ENCODE measurements around the gene BCL2L13. TPM values are rescaled to one million over a fixed set of nuclear protein-coding genes. Genes with fewer than 3 reads are reported as not detected.
"Not testable (repeated sequence)": the region's sequence is repeated elsewhere in the genome, so short reads cannot be mapped to it uniquely, and the experiment has no call there.

The BCL2L13 gene
- polyA plus RNA-seq, 3 donors: 20.2 to 67.8 (median 53.0) TPM

DNA sequence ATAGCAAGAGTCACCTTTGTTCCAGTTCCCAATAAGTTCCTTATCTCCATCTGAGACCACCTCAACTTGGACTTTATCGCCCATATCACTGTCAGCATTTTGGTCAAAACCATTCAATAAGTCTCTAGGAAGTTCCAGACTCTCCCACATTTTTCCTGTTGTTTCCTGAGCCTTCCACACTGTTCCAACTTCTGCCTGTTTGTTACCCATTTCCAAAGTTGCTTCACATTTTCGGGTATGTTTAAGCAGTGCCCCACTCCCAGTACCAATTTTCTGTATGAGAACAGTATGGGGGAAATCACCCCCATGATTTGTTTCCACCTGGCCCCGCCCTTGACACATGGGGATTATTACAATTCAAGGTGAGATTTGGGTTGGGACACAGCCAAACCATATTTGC is 26.7 kb downstream of the BCL2L13 start:
- Mint-ChIP-seq H3K4me1 (peaks cover 35% of the 10 kb centered on the region), H3K4me3 (no peak overlapping the region), H3K27ac (peak overlapping the region; percentile 68 to 94 (median 86)), H3K27me3 (ENCODE audit: low read depth in 3 of 3) (no peaks in the 10 kb centered on the region), H3K9me3 (peaks cover 0 to 11% (median 7%) of the 10 kb centered on the region in 7 donors), H3K36me3 (peaks cover 38 to 76% of the 10 kb centered on the region in 2 donors)
- H3K27me3 ChIP-seq (ENCODE audit: control insufficient read depth in 2 of 2, insufficient read depth in 2 of 2, low read length in 2 of 2): no peaks in the 10 kb centered on the region
- intact Hi-C loops (cut with micrococcal nuclease): no loop called here
- H3K36me3 ChIP-seq (replicated peaks in 1 of 2; ENCODE audit: control insufficient read depth in 1 of 2, insufficient read depth in 2 of 2, low read length in 2 of 2): peaks cover 29 to 52% of the 10 kb centered on the region in 2 donors
- no peak for DNase-seq
- peaks cover 76% of the 10 kb centered on the region for H3K79me2 ChIP-seq (ENCODE audit: insufficient read depth, low read length)
- H3K27ac ChIP-seq (ENCODE audit: low read depth in 1 of 2, low read length in 2 of 2): peak overlapping the region in 1 of 2 donors; percentile 61
- H3K4me1 ChIP-seq (ENCODE audit: control insufficient read depth in 1 of 2, insufficient read depth in 2 of 2, low read length in 2 of 2): peaks cover 22 to 30% of the 10 kb centered on the region in 2 donors
- no peaks in the 10 kb centered on the region for H4K20me1 ChIP-seq (ENCODE audit: insufficient read depth, low read length)
- H2AFZ ChIP-seq (ENCODE audit: insufficient read depth, low read depth, low read length, poor library complexity, severe bottlenecking): no peak overlapping the region
- WGBS (ENCODE audit: insufficient coverage): 100% methylated on average over 1 of the region's 3 CpGs
- H3K4me2 ChIP-seq (replicated peaks; ENCODE audit: extremely low read depth, low read length, poor library complexity, severe bottlenecking): no peak overlapping the region
- no peak overlapping the region for H3K9ac ChIP-seq (ENCODE audit: insufficient read depth, low read length, poor library complexity, severe bottlenecking)
- no peak overlapping the region for H3K4me3 ChIP-seq (replicated peaks in 1 of 3; ENCODE audit: low read depth in 2 of 3, low read length in 3 of 3)
- TF ChIP-seq, protein P1, sequence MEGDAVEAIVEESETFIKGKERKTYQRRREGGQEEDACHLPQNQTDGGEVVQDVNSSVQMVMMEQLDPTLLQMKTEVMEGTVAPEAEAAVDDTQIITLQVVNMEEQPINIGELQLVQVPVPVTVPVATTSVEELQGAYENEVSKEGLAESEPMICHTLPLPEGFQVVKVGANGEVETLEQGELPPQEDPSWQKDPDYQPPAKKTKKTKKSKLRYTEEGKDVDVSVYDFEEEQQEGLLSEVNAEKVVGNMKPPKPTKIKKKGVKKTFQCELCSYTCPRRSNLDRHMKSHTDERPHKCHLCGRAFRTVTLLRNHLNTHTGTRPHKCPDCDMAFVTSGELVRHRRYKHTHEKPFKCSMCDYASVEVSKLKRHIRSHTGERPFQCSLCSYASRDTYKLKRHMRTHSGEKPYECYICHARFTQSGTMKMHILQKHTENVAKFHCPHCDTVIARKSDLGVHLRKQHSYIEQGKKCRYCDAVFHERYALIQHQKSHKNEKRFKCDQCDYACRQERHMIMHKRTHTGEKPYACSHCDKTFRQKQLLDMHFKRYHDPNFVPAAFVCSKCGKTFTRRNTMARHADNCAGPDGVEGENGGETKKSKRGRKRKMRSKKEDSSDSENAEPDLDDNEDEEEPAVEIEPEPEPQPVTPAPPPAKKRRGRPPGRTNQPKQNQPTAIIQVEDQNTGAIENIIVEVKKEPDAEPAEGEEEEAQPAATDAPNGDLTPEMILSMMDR (IDR thresholded peaks at IDR 0.05): no peak
- no peaks in the 10 kb centered on the region for H3K9me3 ChIP-seq (replicated peaks in 1 of 2; ENCODE audit: control insufficient read depth in 1 of 2, insufficient read depth in 1 of 2, low read length in 2 of 2)

DNA sequence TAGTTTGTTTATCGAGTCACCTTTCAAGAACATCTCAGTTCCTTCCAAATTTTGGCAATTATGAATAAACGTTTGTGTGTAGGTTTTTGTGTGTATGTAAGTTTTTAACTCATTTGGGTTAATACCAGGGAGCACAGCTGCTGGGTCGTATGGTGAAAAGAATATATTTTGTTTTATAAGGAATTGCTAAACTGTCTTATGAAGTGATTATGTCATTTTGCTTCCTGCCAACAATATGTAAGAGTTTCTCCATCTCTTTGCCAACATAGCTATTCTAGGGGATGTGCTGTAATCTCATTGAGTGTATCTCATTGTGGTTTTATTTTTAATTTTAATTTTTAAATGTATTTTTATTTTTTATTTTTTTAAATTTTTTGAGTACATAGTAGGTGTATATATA is 27.3 kb downstream of the BCL2L13 start:
- intact Hi-C loops (cut with micrococcal nuclease): no loop called here
- Mint-ChIP-seq H3K4me3 (peak overlapping the region in 1 of 2 donors; percentile 64), H3K36me3 (peaks cover 37 to 76% of the 10 kb centered on the region in 2 donors), H3K4me1 (peaks cover 38% of the 10 kb centered on the region), H3K27ac (peak overlapping the region; percentile 68 to 94 (median 86)), H3K27me3 (ENCODE audit: low read depth in 3 of 3) (no peaks in the 10 kb centered on the region), H3K9me3 (peaks cover 0 to 11% (median 7%) of the 10 kb centered on the region in 7 donors)
- Histone ChIP-seq H3K9ac (ENCODE audit: insufficient read depth, low read length, poor library complexity, severe bottlenecking) (no peak overlapping the region), H3K4me3 (replicated peaks in 1 of 3; ENCODE audit: low read depth in 2 of 3, low read length in 3 of 3) (no peak overlapping the region), H3K27ac (ENCODE audit: low read depth in 1 of 2, low read length in 2 of 2) (peak overlapping the region in 1 of 2 donors; percentile 61), H3K79me2 (ENCODE audit: insufficient read depth, low read length) (peaks cover 76% of the 10 kb centered on the region), H2AFZ (ENCODE audit: insufficient read depth, low read depth, low read length, poor library complexity, severe bottlenecking) (no peak overlapping the region), H3K4me2 (replicated peaks; ENCODE audit: extremely low read depth, low read length, poor library complexity, severe bottlenecking) (peak overlapping the region; percentile 43), H3K9me3 (replicated peaks in 1 of 2; ENCODE audit: control insufficient read depth in 1 of 2, insufficient read depth in 1 of 2, low read length in 2 of 2) (no peaks in the 10 kb centered on the region), H3K36me3 (replicated peaks in 1 of 2; ENCODE audit: control insufficient read depth in 1 of 2, insufficient read depth in 2 of 2, low read length in 2 of 2) (peaks cover 24 to 52% of the 10 kb centered on the region in 2 donors), H3K4me1 (ENCODE audit: control insufficient read depth in 1 of 2, insufficient read depth in 2 of 2, low read length in 2 of 2) (peaks cover 22 to 30% of the 10 kb centered on the region in 2 donors), H4K20me1 (ENCODE audit: insufficient read depth, low read length) (no peaks in the 10 kb centered on the region), H3K27me3 (ENCODE audit: control insufficient read depth in 2 of 2, insufficient read depth in 2 of 2, low read length in 2 of 2) (no peaks in the 10 kb centered on the region)
- TF ChIP-seq, protein P1 (IDR thresholded peaks at IDR 0.05): no peak
- peak in 2 of 3 donors; percentile 21 to 47 for DNase-seq
- WGBS (ENCODE audit: insufficient coverage): no CpG with 5 or more reads among the region's 3 CpGs

DNA sequence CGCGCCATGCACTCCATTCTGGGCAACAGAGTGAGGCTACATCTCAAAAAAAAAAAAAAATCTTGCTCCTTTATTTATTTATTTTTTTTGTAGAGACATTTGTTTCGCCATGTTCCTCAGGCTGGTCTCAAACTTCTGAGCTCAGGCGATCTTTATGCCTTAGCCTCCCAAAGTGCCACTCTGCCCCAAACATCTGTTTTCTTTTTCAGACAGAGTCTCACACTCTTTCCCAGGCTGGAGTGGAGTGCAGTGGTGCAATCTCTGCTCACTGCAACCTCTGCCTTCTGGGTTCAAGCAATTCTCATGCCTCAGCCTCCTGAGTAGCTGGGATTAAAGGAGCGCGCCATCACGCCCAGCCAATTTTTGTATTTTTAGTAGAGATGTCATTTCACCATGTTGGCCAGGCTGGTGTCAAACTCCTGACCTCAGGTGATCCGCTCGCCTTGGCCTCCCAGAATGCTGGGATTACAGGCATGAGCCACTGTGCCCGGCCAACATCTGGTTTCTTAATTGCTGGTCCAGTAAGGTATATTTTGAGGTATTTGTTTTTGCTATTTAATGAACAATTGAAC is 33.0 kb downstream of the BCL2L13 start:
- DNase-seq; H3K4me3 Mint-ChIP-seq; H3K4me2 ChIP-seq (replicated peaks; ENCODE audit: extremely low read depth, low read length, poor library complexity, severe bottlenecking); H2AFZ ChIP-seq (ENCODE audit: insufficient read depth, low read depth, low read length, poor library complexity, severe bottlenecking); H3K27me3 ChIP-seq (ENCODE audit: control insufficient read depth in 2 of 2, insufficient read depth in 2 of 2, low read length in 2 of 2); H3K4me3 ChIP-seq (replicated peaks in 1 of 3; ENCODE audit: low read depth in 2 of 3, low read length in 3 of 3); H3K9me3 Mint-ChIP-seq; H3K9ac ChIP-seq (ENCODE audit: insufficient read depth, low read length, poor library complexity, severe bottlenecking); H3K9me3 ChIP-seq (replicated peaks in 1 of 2; ENCODE audit: control insufficient read depth in 1 of 2, insufficient read depth in 1 of 2, low read length in 2 of 2); H3K27me3 Mint-ChIP-seq (ENCODE audit: low read depth in 3 of 3); H4K20me1 ChIP-seq (ENCODE audit: insufficient read depth, low read length): not testable (repeated sequence)
- peaks cover 99% of the 10 kb centered on the region for H3K79me2 ChIP-seq (ENCODE audit: insufficient read depth, low read length)
- H3K27ac ChIP-seq (ENCODE audit: low read depth in 1 of 2, low read length in 2 of 2): peak overlapping the region in 1 of 2 donors; percentile 83
- peaks cover 66% of the 10 kb centered on the region for H3K4me1 Mint-ChIP-seq
- H3K36me3 Mint-ChIP-seq: peaks cover 22 to 52% of the 10 kb centered on the region in 2 donors
- peak overlapping the region; percentile 62 to 97 (median 93) for H3K27ac Mint-ChIP-seq
- peaks cover 57 to 59% of the 10 kb centered on the region in 2 donors for H3K4me1 ChIP-seq (ENCODE audit: control insufficient read depth in 1 of 2, insufficient read depth in 2 of 2, low read length in 2 of 2)
- 100% methylated on average over 5 of the region's 10 CpGs for WGBS (ENCODE audit: insufficient coverage)
- peaks cover 2 to 16% of the 10 kb centered on the region in 2 donors for H3K36me3 ChIP-seq (replicated peaks in 1 of 2; ENCODE audit: control insufficient read depth in 1 of 2, insufficient read depth in 2 of 2, low read length in 2 of 2)
- intact Hi-C loops (cut with micrococcal nuclease): loop anchor here in 1 of 2 donors (5.0 kb wide), 1 partner anchor 34 kb away; the partner anchor contains the start of gene BCL2L13

Data from CD14-positive monocyte (primary cell).